ENCODE measurements around the gene ABCB8. TPM values are rescaled to one million over a fixed set of nuclear protein-coding genes. Genes with fewer than 3 reads are reported as not detected.

Gene ABCB8
- total and polyA plus RNA-seq, 4 donors, result 12.4 to 30.2 (median 22.5) TPM

GRCh38 chr7:151039850-151040548 is 11.7 kb downstream of the ABCB8 start:
- no peak overlapping the region for H3K27ac ChIP-seq (ENCODE audit: low read depth in 1 of 2, low read length in 2 of 2)
- WGBS, result 77% methylated on average over 18 of the region's 18 CpGs
- no peaks in the 10 kb centered on the region for H3K9me3 ChIP-seq (ENCODE audit: control insufficient read depth in 4 of 4, low read length in 3 of 4)
- H3K4me3 ChIP-seq (ENCODE audit: low read depth in 1 of 3, low read length in 3 of 3), result no peak overlapping the region
- H3K27me3 ChIP-seq (ENCODE audit: control insufficient read depth in 4 of 4, insufficient read depth in 4 of 4, low read length in 3 of 4), result no peaks in the 10 kb centered on the region
- TF ChIP-seq NR2F2 (IDR thresholded peaks at IDR 0.05), result no peak
- TF ChIP-seq HNF4A (conservative IDR thresholded peaks at IDR 0.05), result no peak
- no peak for TF ChIP-seq ATF3 (IDR thresholded peaks at IDR 0.05)
- no peak for TF ChIP-seq FOXA1 (IDR thresholded peaks at IDR 0.05)
- TF ChIP-seq RXRA (IDR thresholded peaks at IDR 0.05), result no peak
- no peak for TF ChIP-seq RAD21 (IDR thresholded peaks at IDR 0.05)
- no peak for TF ChIP-seq HNF4G (IDR thresholded peaks at IDR 0.05)
- TF ChIP-seq TAF1 (conservative IDR thresholded peaks at IDR 0.05), result no peak
- TF ChIP-seq ZBTB33 (IDR thresholded peaks at IDR 0.05), result no peak
- no peak for TF ChIP-seq SP1 (IDR thresholded peaks at IDR 0.05)
- no peak for TF ChIP-seq JUND (IDR thresholded peaks at IDR 0.05)
- no peak for TF ChIP-seq REST (IDR thresholded peaks at IDR 0.05)
- TF ChIP-seq GABPA (IDR thresholded peaks at IDR 0.05 in 1 of 2, conservative IDR thresholded peaks at IDR 0.05 in 1 of 2), result no peak
- TF ChIP-seq YY1 (IDR thresholded peaks at IDR 0.05), result no peak
- TF ChIP-seq FOXA2 (IDR thresholded peaks at IDR 0.05), result no peak
- TF ChIP-seq CTCF (IDR thresholded peaks at IDR 0.05; ENCODE audit: low read depth, low read length, missing input control), result no peak
- peaks cover 0 to 5% (median 0%) of the 10 kb centered on the region in 4 donors for H3K4me1 ChIP-seq (ENCODE audit: control insufficient read depth in 4 of 4, insufficient read depth in 4 of 4, low read length in 3 of 4)
- no peak overlapping the region for H3K9ac ChIP-seq (ENCODE audit: low read depth in 1 of 2, low read length in 2 of 2)
- H3K36me3 ChIP-seq (ENCODE audit: control insufficient read depth in 4 of 4, insufficient read depth in 3 of 4, low read depth in 1 of 4, low read length in 3 of 4), result peaks cover 0 to 29% (median 2%) of the 10 kb centered on the region in 4 donors
- no peak for DNase-seq (ENCODE audit: low spot score)

Data from liver (tissue), 9 donors.